Suprapubic skin (tissue), 4 donors: Measurements from ENCODE around the gene WLS. TPM values are rescaled to one million over a fixed set of nuclear protein-coding genes. Genes with fewer than 3 reads are reported as not detected.
"Not testable (repeated sequence)": the region's sequence is repeated elsewhere in the genome, so short reads cannot be mapped to it uniquely, and the experiment has no call there.

ENCODE experiments used
- DNase-seq, 2 donors: peaks; one replicate each; pipeline ENCODE4 v3.0.0-alpha.2; 2019; ENCODE audit warnings: low spot score in 2 of 2
- H3K27ac ChIP-seq: fragments of 200-600 bp; sonication (generic); one replicate; pipeline ENCODE4 v1.5.1; 2019
- H3K27me3 ChIP-seq: fragments of 200-600 bp; sonication (generic); one replicate; pipeline ENCODE4 v1.5.1; 2019
- H3K36me3 ChIP-seq: fragments of 200-600 bp; sonication (generic); one replicate; pipeline ENCODE4 v1.5.1; 2019
- H3K4me1 ChIP-seq: fragments of 200-600 bp; sonication (generic); one replicate; pipeline ENCODE4 v1.5.1; 2019
- H3K4me3 ChIP-seq: fragments of 200-600 bp; sonication (generic); one replicate; pipeline ENCODE4 v1.5.1; 2019; ENCODE audit warnings: mild to moderate bottlenecking
- H3K9me3 ChIP-seq: fragments of 200-600 bp; sonication (generic); one replicate; pipeline ENCODE4 v1.5.1; 2019
- CTCF ChIP-seq, 2 donors: fragments of 200-600 bp in 1 of 2; fragments of 450-650 bp in 1 of 2; sonication (generic) in 1 of 2; IDR thresholded peaks; one replicate each; pipeline ENCODE4 v1.5.1; 2016 to 2019; ENCODE audit warnings: antibody characterized with exemption in 2 of 2, mild to moderate bottlenecking in 1 of 2, moderate library complexity in 1 of 2
- EP300 ChIP-seq: sonication (generic); formaldehyde crosslinking; IDR thresholded peaks from one replicate; pipeline ENCODE4 v1.6.1; 2017; ENCODE audit warnings: antibody characterized with exemption
- POLR2A ChIP-seq, 2 donors: fragments of 450-650 bp; IDR thresholded peaks; one replicate each; pipeline ENCODE4 v1.6.1; 2017; ENCODE audit warnings: antibody characterized with exemption in 2 of 2, mild to moderate bottlenecking in 2 of 2, moderate library complexity in 2 of 2
- POLR2AphosphoS5 ChIP-seq, 3 donors: sonication (generic); formaldehyde crosslinking; IDR thresholded peaks; one replicate each; pipeline ENCODE4 v1.6.1; 2017; ENCODE audit warnings: antibody characterized with exemption in 3 of 3
- WGBS: methylation state at CpG from one replicate; pipeline ENCODE4 v1.1.5; 2018; 5-methylcytosine and 5-hydroxymethylcytosine counted together
- total RNA-seq, 4 donors: library from RNA; depleted of rRNA; stranded (reverse); fragments of >200 nt; gene quantifications; one replicate each; pipeline ENCODE4 v1.1.0, GENCODE V29; 2016

Gene WLS
- total RNA-seq, 4 donors from 2014 or later: 62.3 to 75.0 (median 70.0) TPM

GRCh38 chr1:68271596-68271995 lies 39.3 kb upstream of the WLS start:
- TF ChIP-seq POLR2A (IDR thresholded peaks at IDR 0.05) (no peak), POLR2AphosphoS5 (IDR thresholded peaks at IDR 0.05) (no peak), CTCF (IDR thresholded peaks at IDR 0.05) (no peak), EP300 (no peak)
- H3K4me3 ChIP-seq: no peak overlapping the region
- 89% methylated on average over 5 of the region's 5 CpGs for WGBS
- no peak for DNase-seq
- H3K27ac ChIP-seq: no peak overlapping the region
- H3K36me3 ChIP-seq: no peaks in the 10 kb centered on the region
- H3K4me1 ChIP-seq: peaks cover 3% of the 10 kb centered on the region
- no peaks in the 10 kb centered on the region for H3K27me3 ChIP-seq
- no peaks in the 10 kb centered on the region for H3K9me3 ChIP-seq

DNA sequence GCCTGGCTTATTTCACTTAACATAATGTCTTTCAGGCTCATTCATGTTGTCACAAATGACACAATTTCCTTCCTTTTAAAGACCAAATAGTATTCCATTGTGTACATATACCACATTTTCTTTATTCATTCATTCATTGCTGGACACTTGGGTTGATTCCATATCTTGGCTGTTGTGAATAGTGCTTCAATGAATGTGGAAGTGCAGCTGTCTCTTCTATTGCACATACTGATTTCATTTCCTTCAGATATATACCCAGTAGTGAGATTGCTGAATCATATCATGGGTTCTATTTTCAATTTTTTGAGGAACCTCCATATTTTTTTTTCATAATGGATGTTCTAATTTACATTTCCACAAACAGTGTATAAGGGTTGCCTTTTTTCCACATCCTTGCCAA lies 38.6 kb upstream of the WLS start:
- no peak overlapping the region for H3K27ac ChIP-seq
- peaks cover 3% of the 10 kb centered on the region for H3K4me1 ChIP-seq
- no peaks in the 10 kb centered on the region for H3K27me3 ChIP-seq
- no peak for DNase-seq
- no peak for TF ChIP-seq POLR2AphosphoS5 (IDR thresholded peaks at IDR 0.05)
- TF ChIP-seq CTCF (IDR thresholded peaks at IDR 0.05): no peak
- no peak for TF ChIP-seq EP300
- no peak for TF ChIP-seq POLR2A (IDR thresholded peaks at IDR 0.05)
- H3K9me3 ChIP-seq: no peaks in the 10 kb centered on the region
- H3K4me3 ChIP-seq: no peak overlapping the region
- no peaks in the 10 kb centered on the region for H3K36me3 ChIP-seq

GRCh38 chr1:68269637-68270430 lies 37.5 kb upstream of the WLS start:
- no peak for TF ChIP-seq POLR2A (IDR thresholded peaks at IDR 0.05)
- no peak for TF ChIP-seq POLR2AphosphoS5 (IDR thresholded peaks at IDR 0.05)
- no peak for TF ChIP-seq CTCF (IDR thresholded peaks at IDR 0.05)
- TF ChIP-seq EP300: no peak
- H3K4me3 ChIP-seq: no peak overlapping the region
- peaks cover 3% of the 10 kb centered on the region for H3K4me1 ChIP-seq
- no peak overlapping the region for H3K27ac ChIP-seq
- no peaks in the 10 kb centered on the region for H3K27me3 ChIP-seq
- no peaks in the 10 kb centered on the region for H3K9me3 ChIP-seq
- no peaks in the 10 kb centered on the region for H3K36me3 ChIP-seq
- 63% methylated on average over 3 of the region's 3 CpGs for WGBS
- no peak for DNase-seq

- Histone ChIP-seq H3K4me3 (no peak overlapping the region), H3K4me1 (peaks cover 3% of the 10 kb centered on the region), H3K27me3 (no peaks in the 10 kb centered on the region), H3K27ac (no peak overlapping the region), H3K9me3 (no peaks in the 10 kb centered on the region), H3K36me3 (no peaks in the 10 kb centered on the region)
- no peak for DNase-seq
- WGBS: 56% methylated on average over 4 of the region's 4 CpGs
- TF ChIP-seq CTCF (IDR thresholded peaks at IDR 0.05): no peak
- no peak for TF ChIP-seq POLR2A (IDR thresholded peaks at IDR 0.05)
- TF ChIP-seq EP300: no peak
- no peak for TF ChIP-seq POLR2AphosphoS5 (IDR thresholded peaks at IDR 0.05)
These were observed 36.7 kb upstream of the WLS start for GRCh38 chr1:68268896-68269483.

GRCh38 chr1:68256824-68257223 lies 24.5 kb upstream of the WLS start:
- not testable (repeated sequence) for H3K27me3 ChIP-seq, H3K9me3 ChIP-seq

More at GRCh38 chr1:68256824-68257223, 24.5 kb upstream of the WLS start:
- H3K27ac ChIP-seq, H3K36me3 ChIP-seq, DNase-seq, H3K4me1 ChIP-seq, H3K4me3 ChIP-seq: not testable (repeated sequence)
- WGBS: 97% methylated on average over 5 of the region's 5 CpGs
